Ovary (tissue), 9 donors: ENCODE measurements around the gene KRT7. TPM values are rescaled to one million over a fixed set of nuclear protein-coding genes. Genes with fewer than 3 reads are reported as not detected.

Experiments
- DNase-seq, 5 donors: peaks; one replicate each; pipeline ENCODE4 v3.0.0-alpha.2; 2019 to 2020
- H3K27ac ChIP-seq, 2 donors: fragments of 200-600 bp; one replicate each; pipeline versions ENCODE4 v1.5.1 to v1.8.0; 2019 to 2022
- H3K27me3 ChIP-seq: fragments of 200-600 bp; one replicate; pipeline ENCODE4 v1.8.0; 2022
- H3K36me3 ChIP-seq: fragments of 200-600 bp; sonication (generic); one replicate; pipeline ENCODE4 v1.5.1; 2019
- H3K4me1 ChIP-seq: one replicate; pipeline ENCODE4 v1.8.1; 2013; ENCODE audit warnings: mild to moderate bottlenecking, moderate library complexity; ENCODE audit not compliant: insufficient read depth
- H3K4me3 ChIP-seq: fragments of 200-600 bp; sonication (generic); one replicate; pipeline ENCODE4 v1.5.1; 2017
- H3K9me3 ChIP-seq, 2 donors: fragments of 200-600 bp in 1 of 2; sonication (generic) in 1 of 2; one replicate each; pipeline versions ENCODE4 v1.5.1 to v1.8.1; 2013 to 2019; ENCODE audit warnings: mild to moderate bottlenecking in 1 of 2, moderate library complexity in 1 of 2
- CTCF ChIP-seq, 3 donors: fragments of 450-650 bp in 2 of 3; fragments of 200-600 bp in 1 of 3; IDR thresholded peaks; one replicate each; pipeline versions ENCODE4 v1.5.1 to v1.8.0; 2016 to 2022; ENCODE audit warnings: antibody characterized with exemption in 3 of 3, mild to moderate bottlenecking in 1 of 3
- EP300 ChIP-seq: sonication (generic); formaldehyde crosslinking; IDR thresholded peaks from one replicate; pipeline ENCODE4 v1.6.1; 2017; ENCODE audit warnings: antibody characterized with exemption
- POLR2A ChIP-seq: fragments of 450-650 bp; IDR thresholded peaks from one replicate; pipeline ENCODE4 v1.6.1; 2017; ENCODE audit warnings: antibody characterized with exemption, mild to moderate bottlenecking, moderate library complexity
- WGBS, 3 donors: extraction: QIAGEN DNeasy Blood & Tissue Kit in 1 of 3; methylation state at CpG; one replicate each; pipeline versions ENCODE4 v1.1.5 to v1.1.7; 2013 to 2017; 5-methylcytosine and 5-hydroxymethylcytosine counted together
- intact Hi-C, 4 donors: fragments of 100-400 bp; cut with DNase I; formaldehyde crosslinking; loops; one replicate each; pipeline versions ENCODE4 v1.11.0 to v1.15.1; 2022 to 2023
- polyA plus RNA-seq, 2 donors: library from polyadenylated mRNA; stranded (reverse); fragments of 200-250 nt in 1 of 2; fragments of 350-450 nt in 1 of 2; fragmentation: Illumina TruSeq in 1 of 2; extraction: RNeasy Lipid Tissue Mini Kit (QIAGEN cat#74804) in 1 of 2; gene quantifications; one replicate each; pipeline ENCODE4 v1.2.3, GENCODE V29; 2013 to 2014
- total RNA-seq, 7 donors: library from RNA; depleted of rRNA in 2 of 7; stranded (reverse); fragments of >200 nt in 2 of 7; fragmentation: NEBNext Ultra II Directional in 3 of 7; extraction: Animal tissue kit (Norgen Biotek cat#: 25700) in 3 of 7; gene quantifications; one replicate each; pipeline versions ENCODE4 v1.1.0 to v1.2.4, GENCODE V29; 2016 to 2023
- donor health status: DM: no; HTN: no; CAD: no; lungs with moderate emphysema.
- donor health status: DM: no; HTN: no; CAD: no.
- donor health status: Bipolar disorder and iron deficiency.
- donor health status: DM: yes; HTN: yes; CAD: no.
- donor health status: DM: no; HTN: no; CAD: no.
- donor health status: DM: yes; HTN: yes; CAD: no.

The KRT7 gene
- total and polyA plus RNA-seq, 9 donors = 0.37 to 379 (median 22.7) TPM; not detected in 1

- no peak overlapping the region for H3K27ac ChIP-seq
- TF ChIP-seq POLR2A (no peak), EP300 (no peak), CTCF (IDR thresholded peaks at IDR 0.05) (no peak)
- no peaks in the 10 kb centered on the region for H3K27me3 ChIP-seq
- peaks cover 1% of the 10 kb centered on the region for H3K4me1 ChIP-seq
- H3K4me3 ChIP-seq = no peak overlapping the region
- 90 to 95% (median 93%) methylated on average over 14 of the region's 14 CpGs for WGBS, 3 donors
- H3K36me3 ChIP-seq = no peaks in the 10 kb centered on the region
- intact Hi-C loops = no loop called here
- H3K9me3 ChIP-seq = no peaks in the 10 kb centered on the region
- DNase-seq = no peak
Observed at GRCh38 chr12:52253391-52254179, 20.5 kb downstream of the KRT7 start.

GRCh38 chr12:52254180-52254964 is 21.3 kb downstream of the KRT7 start:
- intact Hi-C loops = no loop called here
- Histone ChIP-seq H3K4me1 (peaks cover 3% of the 10 kb centered on the region), H3K27ac (no peak overlapping the region), H3K9me3 (no peaks in the 10 kb centered on the region), H3K36me3 (no peaks in the 10 kb centered on the region), H3K4me3 (no peak overlapping the region), H3K27me3 (no peaks in the 10 kb centered on the region)
- no peak for DNase-seq
- 88 to 94% (median 93%) methylated on average over 10 of the region's 10 CpGs for WGBS, 3 donors
- no peak for TF ChIP-seq EP300

GRCh38 chr12:52254965-52255751 is 22.1 kb downstream of the KRT7 start:
- peaks cover 3% of the 10 kb centered on the region for H3K4me1 ChIP-seq
- no peaks in the 10 kb centered on the region for H3K27me3 ChIP-seq
- no peak overlapping the region for H3K27ac ChIP-seq
- DNase-seq = no peak
- no peaks in the 10 kb centered on the region for H3K9me3 ChIP-seq
- intact Hi-C loops = no loop called here
- TF ChIP-seq CTCF (IDR thresholded peaks at IDR 0.05) = no peak
- H3K4me3 ChIP-seq = no peak overlapping the region
- H3K36me3 ChIP-seq = no peaks in the 10 kb centered on the region
- WGBS, 3 donors = 70 to 87% (median 78%) methylated on average over 7 of the region's 7 CpGs

GRCh38 chr12:52255926-52256583 is 23.0 kb downstream of the KRT7 start:
- no peaks in the 10 kb centered on the region for H3K36me3 ChIP-seq
- no peak overlapping the region for H3K27ac ChIP-seq
- DNase-seq = no peak
- no peaks in the 10 kb centered on the region for H3K27me3 ChIP-seq
- intact Hi-C loops = no loop called here
- WGBS, 3 donors = 78 to 84% (median 84%) methylated on average over 9 of the region's 9 CpGs
- H3K4me1 ChIP-seq = peaks cover 3% of the 10 kb centered on the region
- no peak overlapping the region for H3K4me3 ChIP-seq
- TF ChIP-seq POLR2A = no peak
- H3K9me3 ChIP-seq = no peaks in the 10 kb centered on the region

- no peaks in the 10 kb centered on the region for H3K36me3 ChIP-seq
- TF ChIP-seq POLR2A (no peak), CTCF (IDR thresholded peaks at IDR 0.05) (no peak), EP300 (no peak)
- no peak overlapping the region for H3K4me3 ChIP-seq
- no peaks in the 10 kb centered on the region for H3K27me3 ChIP-seq
- intact Hi-C loops = no loop called here
- no peak overlapping the region for H3K27ac ChIP-seq
- no peaks in the 10 kb centered on the region for H3K9me3 ChIP-seq
- WGBS, 3 donors = 38 to 56% (median 40%) methylated on average over 2 of the region's 2 CpGs
- DNase-seq = no peak
- H3K4me1 ChIP-seq = peaks cover 3% of the 10 kb centered on the region
Observed at GRCh38 chr12:52256584-52256935, 23.5 kb downstream of the KRT7 start.
